ENCODE results near the gene UMODL1.

The UMODL1 gene

DNA sequence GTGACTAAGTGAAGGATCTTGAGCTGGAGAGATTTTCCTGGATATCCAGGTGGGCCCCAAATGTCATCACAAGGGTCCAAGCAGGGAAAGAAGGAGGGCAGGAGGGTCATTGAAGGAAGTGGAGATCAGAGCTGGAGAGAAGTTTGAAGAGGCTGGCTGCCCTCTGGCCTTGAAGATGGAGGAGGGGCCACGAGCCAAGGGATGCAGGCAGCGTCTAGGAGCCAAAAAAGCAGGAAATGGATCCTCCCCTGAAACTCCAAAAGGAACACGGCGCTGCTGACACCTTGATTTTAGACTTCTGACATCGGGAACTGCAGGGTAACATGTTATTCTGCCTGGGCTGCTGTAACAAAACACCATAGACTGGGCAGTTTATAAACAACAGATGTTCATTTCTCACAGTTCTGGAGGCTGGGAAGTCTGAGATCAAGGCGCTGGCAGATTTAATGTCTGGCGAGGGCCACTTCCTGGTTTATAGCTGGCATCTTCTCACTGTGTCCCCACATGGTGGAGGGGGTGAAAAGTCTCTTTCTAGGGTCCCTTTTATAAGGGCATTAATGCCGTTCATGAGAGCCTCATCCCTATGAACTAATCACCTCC lies 32.2 kb upstream of the UMODL1 start:
- no peak for DNase-seq

DNA sequence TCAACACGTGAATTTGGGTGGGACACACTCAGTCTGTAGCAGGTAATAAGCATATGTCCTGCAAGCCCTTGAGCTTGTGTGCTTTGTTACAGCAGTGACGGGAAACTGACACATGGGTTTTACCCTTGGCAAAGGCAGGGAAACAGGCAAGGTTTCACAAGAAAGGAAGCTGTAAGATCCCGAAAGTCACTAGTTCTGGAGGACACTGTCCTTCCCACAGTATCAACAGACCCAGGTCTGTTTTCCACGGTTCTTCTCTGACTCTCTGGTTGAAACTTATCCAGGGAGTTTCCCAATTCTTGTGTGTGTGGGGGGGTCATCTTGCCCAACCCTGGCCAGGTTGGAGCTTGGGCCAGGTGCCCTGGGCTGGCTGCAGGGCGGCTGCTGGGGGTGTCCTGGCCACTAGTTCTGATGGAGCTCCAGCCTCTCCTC lies 31.6 kb upstream of the UMODL1 start:
- no peak for DNase-seq

DNA sequence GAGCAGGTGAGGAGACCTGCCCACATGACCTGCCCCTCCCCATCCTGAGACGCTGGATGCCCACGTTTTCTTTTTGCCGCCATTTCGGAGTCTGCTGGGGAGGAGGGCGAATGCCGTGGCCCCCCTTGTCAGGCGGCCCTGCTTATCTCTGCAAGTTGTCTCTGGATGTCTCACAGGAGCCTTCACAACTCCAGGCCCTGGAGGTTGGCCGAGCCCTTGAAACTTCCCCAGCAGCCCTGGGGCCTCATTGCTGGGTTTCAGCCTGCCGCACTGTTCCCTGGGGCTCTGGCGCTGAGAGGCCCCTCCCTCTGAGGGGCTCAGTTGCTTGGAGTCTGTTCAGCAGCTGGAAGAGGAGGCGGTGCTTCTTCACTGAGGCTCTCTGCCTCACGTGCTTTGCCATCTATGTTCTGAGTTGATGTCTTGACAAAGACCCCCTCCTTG lies 31.2 kb upstream of the UMODL1 start:
- no peak for DNase-seq

DNA sequence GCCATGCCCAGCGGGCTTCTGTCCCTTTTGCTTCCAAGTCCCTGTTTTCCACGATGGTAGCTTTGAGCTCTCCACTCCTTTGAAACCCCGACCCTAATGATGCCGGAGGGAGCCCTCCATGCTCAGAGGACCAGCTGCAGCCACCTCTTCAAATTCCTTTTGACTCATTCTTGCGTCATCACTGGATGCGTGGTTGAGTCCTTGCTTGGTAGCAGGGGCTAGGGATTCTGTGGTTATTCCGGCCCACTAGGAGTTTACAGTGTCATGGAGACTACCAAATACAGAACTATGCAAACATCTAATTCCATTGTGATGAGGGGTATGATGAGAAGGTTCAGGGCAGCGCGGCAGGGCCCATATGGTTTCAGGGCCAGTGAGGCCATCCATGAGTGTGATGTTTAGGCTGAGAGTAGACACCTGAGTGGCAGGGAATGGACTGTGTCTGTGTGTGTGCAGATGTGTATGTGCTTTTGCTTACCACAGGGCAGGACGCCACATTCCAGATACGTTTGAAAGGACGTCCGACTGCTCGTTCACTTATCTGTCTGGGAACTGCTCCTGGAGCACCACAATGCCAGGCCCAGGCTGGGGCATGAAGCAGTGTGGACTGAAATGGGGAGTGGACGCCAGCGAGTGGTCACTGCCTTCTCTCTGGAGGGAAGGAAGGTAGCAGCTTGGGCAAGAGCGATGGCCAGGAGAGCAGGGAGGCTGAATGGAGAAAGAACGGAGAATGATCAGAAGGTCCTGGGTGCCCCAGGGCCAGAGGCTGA lies 30.5 kb upstream of the UMODL1 start:
- DNase-seq = no peak

DNA sequence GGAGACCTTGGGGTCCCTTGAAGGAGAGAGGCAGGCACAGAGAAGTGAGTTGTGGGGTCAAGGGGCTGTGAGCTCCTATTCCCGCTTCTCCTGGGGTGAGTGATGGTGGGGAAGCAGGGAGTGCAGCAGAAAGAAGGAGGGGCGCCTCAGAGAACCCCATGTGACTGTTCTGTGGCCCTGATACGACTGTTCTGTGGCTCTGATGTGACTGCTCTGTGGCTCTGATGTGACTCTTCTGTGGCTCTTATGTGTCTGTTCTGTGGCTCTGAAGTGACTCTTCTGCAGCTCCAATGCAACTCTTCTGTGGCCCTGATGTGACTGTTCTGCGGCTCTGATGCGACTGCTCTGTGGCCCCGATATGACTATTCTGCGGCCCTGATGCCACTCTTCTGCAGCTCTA lies 29.9 kb upstream of the UMODL1 start:
- no peak for DNase-seq

DNA sequence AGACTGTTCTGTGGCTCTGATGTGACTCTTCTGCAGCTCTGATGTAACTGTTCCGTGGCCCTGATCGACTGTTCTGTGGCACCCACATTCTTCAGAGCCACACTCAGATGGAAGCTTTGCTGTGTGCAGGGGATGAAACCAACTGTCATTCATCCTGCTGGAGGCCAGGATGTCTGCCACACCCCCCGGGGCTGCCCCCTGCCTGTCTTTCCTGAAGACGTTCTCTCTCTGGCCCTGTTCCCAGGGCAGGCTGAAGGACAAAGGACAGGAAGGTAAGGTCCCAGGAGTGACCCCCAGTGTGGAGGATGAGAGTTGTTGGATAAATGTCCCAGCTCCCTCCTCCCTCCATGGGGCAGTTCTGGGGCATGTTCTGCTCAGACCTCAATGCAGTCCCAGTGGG lies 29.4 kb upstream of the UMODL1 start:
- DNase-seq = no peak

DNA sequence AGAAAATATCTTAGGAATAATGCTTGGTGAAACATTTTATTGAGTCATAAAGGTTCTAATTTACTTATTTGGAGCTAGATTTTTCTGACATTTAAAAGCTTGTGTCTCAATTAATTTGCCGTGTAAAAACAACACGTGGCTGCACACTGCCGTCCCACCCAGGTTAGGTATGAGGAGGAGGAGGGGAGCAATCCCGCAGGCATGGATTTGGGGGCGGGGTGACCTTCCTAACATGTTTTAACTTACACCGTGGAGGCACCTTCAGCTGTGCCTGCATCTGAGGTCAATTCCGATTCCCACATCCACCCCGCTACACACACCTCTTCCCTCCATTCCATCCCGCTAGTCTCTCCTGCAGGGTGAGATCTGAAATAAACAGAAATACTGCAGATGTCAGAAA lies 28.5 kb upstream of the UMODL1 start:
- no peak for DNase-seq

DNA sequence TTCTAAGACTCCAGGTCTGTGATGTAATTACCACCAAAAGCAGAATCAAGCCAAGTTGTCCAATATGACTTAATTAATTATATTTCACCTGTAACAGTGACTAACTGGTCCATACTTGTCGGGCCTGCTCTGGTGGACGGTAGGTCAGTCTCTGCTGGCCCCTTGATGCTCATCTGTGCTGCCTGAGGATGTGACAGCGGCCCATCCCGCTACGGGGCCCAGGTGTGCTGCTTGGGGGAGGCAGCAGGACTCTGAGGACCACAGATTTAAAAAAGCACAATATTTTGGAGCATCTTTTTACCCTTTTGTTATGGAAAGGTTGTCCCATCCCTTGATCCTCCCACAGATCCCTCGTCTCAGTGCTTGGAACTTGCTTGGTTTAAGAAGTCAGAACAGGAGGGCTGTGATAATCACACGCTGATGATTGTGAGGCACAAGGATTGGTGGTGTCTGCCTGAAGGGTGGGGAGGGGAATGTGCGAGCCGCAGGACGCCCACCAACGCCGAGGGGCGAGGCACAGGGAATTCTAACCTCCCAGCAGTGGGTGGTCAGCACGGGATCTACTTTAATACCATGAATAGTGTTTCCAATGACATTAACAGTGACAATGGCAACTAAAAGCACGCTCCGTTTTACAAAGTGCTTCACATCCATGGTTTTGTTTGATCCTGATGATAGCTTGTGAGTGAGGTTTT lies 27.8 kb upstream of the UMODL1 start:
- no peak for DNase-seq

DNA sequence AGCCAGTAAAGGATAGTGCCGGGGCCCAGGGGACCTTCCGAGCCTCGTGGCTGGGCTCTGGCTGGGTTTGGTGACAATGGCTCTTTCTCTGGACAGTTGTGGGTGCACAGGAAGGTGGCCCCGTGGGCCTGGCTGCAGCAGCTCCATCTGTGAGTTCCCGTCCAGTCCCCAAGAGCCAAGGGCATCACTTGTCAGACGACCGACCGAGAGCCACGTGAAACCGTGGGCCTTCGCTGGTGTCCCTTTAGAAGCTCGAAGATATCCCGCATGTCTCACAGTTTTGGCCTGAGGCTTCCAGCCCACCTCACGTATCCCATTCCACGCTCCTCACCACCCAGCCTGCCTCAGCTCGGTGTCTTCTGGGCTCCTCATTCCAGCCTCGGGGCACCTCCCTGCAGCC lies 27.2 kb upstream of the UMODL1 start:
- DNase-seq = no peak

DNA sequence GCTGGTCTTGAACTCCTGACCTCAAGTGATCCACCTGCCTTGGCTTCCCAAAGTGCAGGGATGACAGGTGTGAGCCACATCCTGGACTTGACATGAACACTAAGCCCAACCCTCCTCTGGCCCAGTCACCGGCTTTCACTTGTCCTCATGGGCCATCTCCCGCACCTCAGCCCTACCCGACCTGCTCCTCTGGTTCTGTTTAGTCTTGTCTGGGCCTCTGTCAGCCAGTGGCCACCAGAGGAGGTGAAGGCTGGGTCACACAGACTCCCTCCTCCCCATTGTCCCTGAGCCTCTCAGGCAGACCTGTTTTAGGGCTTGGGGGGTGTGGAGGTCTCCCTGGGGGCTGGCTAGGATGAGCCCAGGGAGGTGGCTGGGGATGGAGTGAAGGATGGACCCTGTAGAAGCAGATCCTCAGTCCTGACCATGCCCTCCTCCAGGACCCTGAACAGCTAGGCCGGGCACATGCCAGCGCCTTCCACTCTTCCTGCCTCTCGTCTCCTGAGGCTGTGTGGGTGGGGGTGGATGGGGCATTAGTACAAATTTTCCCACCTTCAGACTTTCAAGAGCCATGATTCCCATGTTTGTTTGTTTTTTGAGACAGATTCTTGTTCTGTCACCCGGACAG lies 26.1 kb upstream of the UMODL1 start:
- no peak for DNase-seq

DNA sequence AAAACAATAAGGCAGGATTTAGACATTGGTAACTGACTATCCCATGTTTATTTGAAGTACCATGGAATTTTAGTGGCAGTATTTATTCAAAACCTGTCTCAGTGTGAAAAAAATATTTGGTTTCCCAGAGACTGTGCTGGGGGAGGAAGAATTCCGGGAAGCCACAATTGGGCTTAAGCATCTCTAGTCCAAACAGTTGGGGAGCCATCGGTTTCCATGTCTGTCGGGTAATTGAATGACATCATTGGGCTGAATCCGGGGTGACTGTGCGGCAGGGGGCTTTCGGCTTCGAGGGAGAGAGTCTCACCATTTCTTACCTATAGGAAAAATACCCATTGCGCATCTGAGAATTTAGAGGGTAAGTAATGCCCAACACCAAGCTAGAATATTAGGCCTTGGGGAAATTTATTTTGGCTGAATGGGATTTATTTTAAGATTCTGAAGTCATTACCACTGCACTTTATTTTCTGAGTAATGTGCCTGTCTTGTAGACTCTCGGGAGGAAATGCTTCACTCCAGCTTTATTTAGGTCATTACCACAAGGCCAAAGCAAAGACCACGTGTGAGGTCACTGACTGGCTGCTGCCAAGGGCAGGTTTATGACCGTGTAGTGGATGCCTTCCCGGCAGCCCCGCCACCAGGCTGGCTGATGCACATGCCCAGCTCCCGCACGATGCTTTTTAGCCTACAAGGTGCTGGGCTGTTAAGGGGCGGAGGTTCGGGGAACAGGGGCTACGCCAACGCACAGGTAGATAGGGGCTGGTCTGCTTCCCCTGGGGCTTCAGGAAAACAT lies 23.1 kb upstream of the UMODL1 start:
- DNase-seq = no peak

DNA sequence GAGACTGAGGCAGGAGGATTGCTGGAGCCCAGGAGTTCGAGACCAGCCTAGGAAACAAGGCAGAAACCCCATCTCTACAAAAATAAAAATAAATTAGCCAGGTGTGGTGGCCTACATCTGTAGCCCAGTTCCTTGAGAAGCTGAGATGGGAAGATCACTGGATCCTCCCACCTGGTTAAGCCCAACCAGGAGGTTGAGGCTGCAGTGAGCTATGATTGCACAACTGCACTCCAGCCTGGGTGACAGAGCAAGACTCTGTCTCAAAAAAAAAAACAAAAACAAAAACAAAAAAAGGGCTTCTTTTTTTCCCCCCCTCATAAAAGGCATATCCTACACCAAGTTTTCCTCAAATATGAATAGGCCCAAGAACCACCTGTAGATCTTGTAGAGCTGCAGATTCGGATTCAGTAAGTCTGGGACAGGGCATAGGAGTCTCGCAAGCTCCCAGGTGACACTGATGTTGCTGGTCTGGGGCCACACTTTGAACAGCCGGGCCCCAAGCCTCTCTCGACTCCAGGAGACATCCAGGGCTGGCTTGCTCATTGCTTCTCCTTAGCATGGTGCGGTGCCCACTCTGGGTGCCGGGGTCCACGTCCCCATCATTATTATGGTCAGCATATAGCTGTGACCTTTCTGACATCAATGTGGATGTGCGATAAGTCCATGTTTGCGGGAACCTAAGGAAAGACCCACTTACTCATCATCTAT lies 22.1 kb upstream of the UMODL1 start:
- no peak for DNase-seq

DNA sequence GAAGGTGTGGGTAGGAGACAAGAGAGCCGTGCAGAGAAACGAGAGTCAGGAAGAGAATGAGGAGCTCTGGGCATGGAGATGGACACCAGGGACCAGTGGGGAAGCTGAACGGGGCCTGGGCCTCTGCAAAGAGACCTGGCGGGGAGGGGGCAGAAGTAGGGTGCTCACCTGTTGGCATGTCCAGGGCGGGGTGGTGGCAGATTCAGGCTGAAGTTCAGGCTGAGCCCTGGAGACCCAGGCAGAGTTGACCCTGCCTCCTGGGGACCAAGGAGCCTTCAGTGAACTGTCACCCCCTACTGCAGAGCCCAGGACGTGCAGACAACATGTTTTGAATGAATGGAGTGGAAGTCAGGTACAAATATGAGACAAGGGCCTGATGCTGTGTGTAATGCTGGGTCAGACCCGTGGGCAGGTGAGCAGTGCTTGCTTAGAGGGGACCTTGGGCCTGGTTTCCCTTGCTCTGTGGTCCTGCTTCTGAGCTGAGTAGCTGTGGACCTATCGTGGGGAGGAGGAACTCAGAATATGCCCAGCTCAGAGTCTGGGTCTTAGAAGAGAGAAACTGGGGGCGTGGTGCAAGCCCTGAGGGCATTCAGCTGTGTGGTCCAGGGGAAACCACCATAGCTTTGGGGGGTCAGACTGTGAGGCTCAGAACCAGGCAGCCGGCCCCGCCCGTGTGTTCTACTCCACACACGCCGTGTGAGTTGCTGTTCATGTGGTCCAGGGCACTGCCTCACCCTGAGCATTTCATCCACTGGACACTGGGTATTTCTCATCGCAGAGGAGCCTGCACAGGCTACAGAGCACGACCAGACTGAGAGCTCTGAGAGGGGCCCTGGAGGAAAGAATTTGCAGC lies 21.3 kb upstream of the UMODL1 start:
- DNase-seq = no peak

DNA sequence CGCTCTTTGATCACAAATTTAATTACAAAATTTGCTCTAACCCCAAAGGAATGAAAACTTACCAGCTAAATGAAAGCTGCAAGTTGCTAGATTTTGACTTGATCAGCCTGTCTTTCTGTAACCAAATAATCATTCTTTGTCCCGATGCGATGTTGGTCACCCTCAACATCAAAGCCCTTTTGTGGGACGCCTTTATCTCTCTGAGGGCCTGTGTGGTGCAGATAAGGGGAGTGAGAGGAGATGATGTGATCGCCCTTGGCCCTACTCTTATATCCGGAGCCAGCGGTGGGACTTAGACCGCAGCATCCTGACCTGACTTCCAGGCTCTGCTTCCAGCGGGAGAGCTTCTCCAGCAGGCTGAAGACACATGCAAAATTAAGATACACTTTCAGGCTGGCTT lies 19.3 kb upstream of the UMODL1 start:
- DNase-seq = no peak

DNA sequence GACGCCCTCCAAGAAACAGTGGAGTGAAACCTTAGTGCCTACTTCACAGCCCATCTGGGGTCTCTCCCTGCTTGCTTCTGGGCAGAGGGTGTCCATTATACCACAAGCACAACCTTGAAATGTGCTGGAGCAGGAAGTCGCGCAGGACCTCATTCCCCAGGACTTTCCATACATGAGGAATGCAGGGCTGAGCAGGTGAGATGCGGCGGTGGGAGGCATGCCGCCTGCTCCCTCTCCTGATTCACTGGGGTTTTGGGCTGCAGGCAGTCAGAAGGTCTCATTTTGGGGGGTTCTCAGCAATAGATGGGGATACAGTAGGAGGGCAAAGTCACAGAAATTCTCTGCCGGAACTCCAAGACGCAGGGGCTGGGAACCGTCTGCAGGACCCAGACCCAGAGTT lies 15.7 kb upstream of the UMODL1 start:
- no peak for DNase-seq

DNA sequence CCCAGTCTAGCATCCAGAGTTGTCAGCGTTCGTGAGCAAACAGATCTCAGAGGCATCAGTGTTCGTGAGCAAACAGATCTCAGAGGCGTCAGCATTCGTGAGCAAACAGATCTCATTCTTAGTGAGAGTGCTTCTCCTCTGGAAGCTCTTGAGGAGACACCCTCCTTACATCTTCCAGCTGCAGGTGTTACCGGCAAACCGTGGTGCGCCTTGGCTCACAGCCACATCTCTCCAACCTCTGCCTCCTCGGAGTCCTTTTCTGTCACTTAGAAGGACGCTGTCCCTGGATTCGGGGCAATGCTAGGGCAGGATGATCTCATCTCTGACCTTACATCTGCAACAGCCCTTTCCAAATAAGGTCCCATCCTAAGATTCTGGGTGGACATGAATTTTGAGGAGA lies 14.6 kb upstream of the UMODL1 start:
- DNase-seq = no peak

DNA sequence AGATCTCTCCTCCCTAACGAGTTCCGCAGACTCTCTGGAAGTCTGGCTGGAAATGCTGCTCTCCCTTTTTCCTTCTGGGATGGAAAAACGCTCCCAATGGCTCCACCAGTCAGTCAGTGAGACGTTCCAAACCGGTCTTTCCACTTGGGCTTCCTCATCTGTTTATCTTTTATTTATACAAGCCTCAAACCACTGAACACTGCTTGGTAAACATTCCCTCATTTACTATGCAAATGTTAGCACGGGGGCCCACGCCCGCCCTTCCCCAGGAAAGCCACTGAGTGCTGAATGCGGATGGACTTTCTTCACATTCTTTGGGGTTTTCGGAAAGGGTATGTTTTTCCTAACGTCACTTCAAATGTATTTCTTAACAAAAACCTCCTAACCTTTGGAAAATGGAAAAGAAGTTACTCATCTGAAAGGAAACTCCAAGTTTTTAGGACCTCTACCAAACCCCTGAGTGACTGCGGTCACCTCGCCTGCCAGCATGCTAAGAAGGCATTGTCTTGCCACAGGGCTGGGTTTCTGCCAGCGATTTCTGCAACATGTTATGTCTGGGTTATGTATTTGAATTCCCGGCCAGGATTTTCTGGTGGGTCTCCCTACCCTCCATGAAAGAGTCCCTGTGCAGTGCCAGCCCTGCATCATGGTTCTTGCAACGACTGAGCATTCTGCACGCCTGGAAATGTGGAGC lies 14.0 kb upstream of the UMODL1 start:
- DNase-seq = no peak

DNA sequence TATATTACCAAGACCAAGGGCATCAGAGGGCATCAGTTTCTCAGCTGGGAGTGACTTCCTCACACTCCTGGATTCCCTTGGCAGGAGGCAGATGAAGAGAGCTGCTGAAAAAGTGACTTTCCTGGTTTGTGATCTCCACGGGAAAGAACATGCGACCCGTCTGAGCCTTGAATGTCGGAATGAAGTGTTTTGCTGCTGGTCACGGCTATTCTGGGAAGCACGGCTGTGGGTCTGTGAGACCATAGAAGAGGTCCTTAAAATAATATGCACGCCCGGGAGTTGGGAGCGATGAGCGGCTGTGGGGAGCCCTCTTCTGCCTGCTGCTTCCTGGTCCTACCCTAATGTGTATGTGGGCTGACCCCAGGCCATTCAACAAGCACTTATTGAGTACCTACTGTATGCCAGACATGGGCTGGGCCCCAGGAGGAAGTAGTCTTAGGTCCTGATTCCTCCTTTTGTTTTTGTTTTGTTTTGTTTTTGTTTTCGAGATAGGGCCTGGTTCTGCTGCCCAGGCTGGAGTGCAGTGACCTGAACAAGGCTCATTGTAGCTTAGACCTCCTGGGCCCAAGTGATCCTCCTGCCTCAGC lies 13.2 kb upstream of the UMODL1 start:
- DNase-seq = no peak

DNA sequence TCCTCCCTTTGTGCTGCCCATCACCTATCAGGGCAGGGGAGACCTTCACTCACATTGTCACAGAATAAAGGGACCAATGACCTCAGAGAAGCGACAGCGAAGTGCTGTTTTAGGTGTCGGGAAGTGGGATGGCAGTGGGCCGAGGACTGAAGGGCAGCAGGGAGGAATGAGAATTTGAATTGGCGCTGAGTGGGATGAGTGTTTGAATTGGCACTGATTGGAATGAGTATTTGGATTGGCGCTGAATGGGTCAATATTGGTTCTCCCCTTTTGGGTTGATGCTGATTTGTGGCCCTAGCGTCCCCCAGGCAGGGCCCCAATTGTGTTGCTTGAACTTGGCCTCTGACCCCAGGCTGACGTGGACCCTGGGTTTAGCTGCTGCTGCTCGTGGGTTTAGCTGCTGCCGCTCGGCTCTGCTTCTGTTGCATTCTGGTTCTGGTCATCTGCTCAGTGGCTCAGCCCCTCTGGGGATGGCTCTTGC lies 12.4 kb upstream of the UMODL1 start:
- no peak for DNase-seq

DNA sequence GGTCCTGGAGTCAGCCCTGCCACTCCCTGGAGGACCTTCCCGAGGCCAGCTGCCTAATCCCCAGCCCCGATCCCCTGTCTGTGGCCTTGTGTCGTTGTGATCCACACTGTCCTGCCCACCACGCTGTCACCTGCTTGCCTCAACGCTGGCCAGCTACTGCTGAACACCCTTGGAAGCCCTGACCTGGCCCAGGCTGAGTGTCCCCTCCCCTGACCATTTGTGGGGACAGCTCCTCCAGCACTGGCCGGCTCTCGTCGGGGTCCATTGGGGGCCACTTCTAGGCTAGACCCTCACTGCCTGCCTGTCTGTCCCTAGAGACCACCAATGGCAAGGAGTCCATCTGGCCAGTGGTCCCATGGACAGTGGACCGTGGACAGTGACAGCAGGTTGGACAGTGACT lies 12.0 kb upstream of the UMODL1 start:
- DNase-seq = no peak

Data from T-helper 1 cell (primary cell).